ENCODE measurements around the gene EIF1B. TPM values are rescaled to one million over a fixed set of nuclear protein-coding genes. Genes with fewer than 3 reads are reported as not detected.

The EIF1B gene
- total RNA-seq, 1 experiment from 2014 or later, result 33.6 TPM

DNA sequence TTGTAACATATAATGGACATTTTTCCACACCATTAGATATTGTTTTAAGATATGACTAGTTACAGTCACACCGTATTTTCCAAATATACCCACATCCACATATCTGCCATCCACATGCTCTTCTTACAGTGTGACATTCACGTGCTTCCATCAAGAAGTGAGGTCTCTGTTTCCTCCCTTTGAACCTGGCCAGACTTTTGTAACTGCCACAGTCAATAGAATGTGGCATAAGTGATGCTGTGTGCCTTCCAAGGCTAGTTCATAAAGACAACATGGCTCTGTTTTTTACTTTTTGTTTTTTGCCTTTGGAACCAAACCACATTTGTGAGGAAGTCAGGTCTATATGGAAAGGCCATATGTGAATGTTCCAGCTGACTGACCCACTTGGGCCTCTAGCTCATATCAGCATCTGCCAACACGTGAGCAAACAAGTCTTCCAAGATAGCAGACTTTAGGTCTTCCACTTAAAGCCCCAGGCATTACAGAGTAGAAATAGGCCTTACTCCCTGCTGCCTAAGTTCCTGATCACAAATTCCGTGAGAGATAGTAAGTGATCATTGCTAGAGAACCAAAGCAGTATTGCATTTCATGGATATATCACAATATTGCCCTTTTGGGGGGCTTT, 27.1 kb downstream of the EIF1B start:
- no peaks in the 10 kb centered on the region for H3K36me3 ChIP-seq (ENCODE audit: control insufficient read depth in 1 of 2, insufficient read depth in 2 of 2, low read length in 2 of 2)
- no peak overlapping the region for H3K9ac ChIP-seq (ENCODE audit: low read length)
- TF ChIP-seq, protein P1, sequence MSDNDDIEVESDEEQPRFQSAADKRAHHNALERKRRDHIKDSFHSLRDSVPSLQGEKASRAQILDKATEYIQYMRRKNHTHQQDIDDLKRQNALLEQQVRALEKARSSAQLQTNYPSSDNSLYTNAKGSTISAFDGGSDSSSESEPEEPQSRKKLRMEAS (IDR thresholded peaks at IDR 0.05), result no peak
- no peak for TF ChIP-seq RAD21 (IDR thresholded peaks at IDR 0.05; ENCODE audit: low read depth)
- TF ChIP-seq, protein P2, sequence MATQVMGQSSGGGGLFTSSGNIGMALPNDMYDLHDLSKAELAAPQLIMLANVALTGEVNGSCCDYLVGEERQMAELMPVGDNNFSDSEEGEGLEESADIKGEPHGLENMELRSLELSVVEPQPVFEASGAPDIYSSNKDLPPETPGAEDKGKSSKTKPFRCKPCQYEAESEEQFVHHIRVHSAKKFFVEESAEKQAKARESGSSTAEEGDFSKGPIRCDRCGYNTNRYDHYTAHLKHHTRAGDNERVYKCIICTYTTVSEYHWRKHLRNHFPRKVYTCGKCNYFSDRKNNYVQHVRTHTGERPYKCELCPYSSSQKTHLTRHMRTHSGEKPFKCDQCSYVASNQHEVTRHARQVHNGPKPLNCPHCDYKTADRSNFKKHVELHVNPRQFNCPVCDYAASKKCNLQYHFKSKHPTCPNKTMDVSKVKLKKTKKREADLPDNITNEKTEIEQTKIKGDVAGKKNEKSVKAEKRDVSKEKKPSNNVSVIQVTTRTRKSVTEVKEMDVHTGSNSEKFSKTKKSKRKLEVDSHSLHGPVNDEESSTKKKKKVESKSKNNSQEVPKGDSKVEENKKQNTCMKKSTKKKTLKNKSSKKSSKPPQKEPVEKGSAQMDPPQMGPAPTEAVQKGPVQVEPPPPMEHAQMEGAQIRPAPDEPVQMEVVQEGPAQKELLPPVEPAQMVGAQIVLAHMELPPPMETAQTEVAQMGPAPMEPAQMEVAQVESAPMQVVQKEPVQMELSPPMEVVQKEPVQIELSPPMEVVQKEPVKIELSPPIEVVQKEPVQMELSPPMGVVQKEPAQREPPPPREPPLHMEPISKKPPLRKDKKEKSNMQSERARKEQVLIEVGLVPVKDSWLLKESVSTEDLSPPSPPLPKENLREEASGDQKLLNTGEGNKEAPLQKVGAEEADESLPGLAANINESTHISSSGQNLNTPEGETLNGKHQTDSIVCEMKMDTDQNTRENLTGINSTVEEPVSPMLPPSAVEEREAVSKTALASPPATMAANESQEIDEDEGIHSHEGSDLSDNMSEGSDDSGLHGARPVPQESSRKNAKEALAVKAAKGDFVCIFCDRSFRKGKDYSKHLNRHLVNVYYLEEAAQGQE (IDR thresholded peaks at IDR 0.05; ENCODE audit: low read depth), result no peak
- no peak for TF ChIP-seq FOSL1 (IDR thresholded peaks at IDR 0.05; ENCODE audit: low read depth)
- no peak for TF ChIP-seq EZH2 (IDR thresholded peaks at IDR 0.05)
- ChIA-PET POLR2A (no interaction called here), RAD21 (ENCODE audit: low non-redundant PET in 1 of 2, low total read pairs in 2 of 2, uncharacterized antibody in 2 of 2, unreplicated experiment in 2 of 2) (no interaction called here), CTCF (no interaction called here)
- intact Hi-C loops (cut with micrococcal nuclease), result loop anchor here (5.0 kb wide), 1 partner anchor 216 kb away; no protein-coding TSS in a partner anchor
- H3K4me1 ChIP-seq (ENCODE audit: control insufficient read depth in 1 of 2, insufficient read depth in 2 of 2, low read length in 2 of 2), result no peaks in the 10 kb centered on the region
- no peaks in the 10 kb centered on the region for H3K79me2 ChIP-seq (ENCODE audit: insufficient read depth, low read length)
- H3K27me3 ChIP-seq (ENCODE audit: insufficient read depth, low read length), result no peaks in the 10 kb centered on the region
- no peaks in the 10 kb centered on the region for H4K20me1 ChIP-seq (ENCODE audit: insufficient read depth)
- H3K27ac ChIP-seq (ENCODE audit: low read depth, low read length), result no peak overlapping the region
- no TSS peak for BruUV-seq (replicated peaks)
- H3K4me3 ChIP-seq (replicated peaks in 1 of 2; ENCODE audit: low read depth in 1 of 2, low read length in 2 of 2), result no peak overlapping the region
- ATAC-seq (no peak), DNase-seq (ENCODE audit: low read depth, low spot score) (no peak)
- H3K4me2 ChIP-seq (ENCODE audit: low read length), result no peak overlapping the region
- H2AFZ ChIP-seq (ENCODE audit: low read depth, low read length, poor library complexity, severe bottlenecking), result no peak overlapping the region
- H3K9me2 ChIP-seq (ENCODE audit: insufficient read depth), result no peaks in the 10 kb centered on the region; the same call in 1 of the 2 replicates
- no peaks in the 10 kb centered on the region for H3K9me3 ChIP-seq (ENCODE audit: control insufficient read depth in 1 of 2, insufficient read depth in 1 of 2, low read depth in 1 of 2, low read length in 2 of 2)
